K562 (cell line): ENCODE data around the gene PDCD6IP. TPM values are rescaled to one million over a fixed set of nuclear protein-coding genes. Genes with fewer than 3 reads are reported as not detected.

ENCODE experiments used
- ASH1L ChIP-seq: fragments of 450-650 bp; IDR thresholded peaks from 2 replicates; pipeline ENCODE4 v1.6.1; 2018; ENCODE audit warnings: borderline replicate concordance, mild to moderate bottlenecking, low read depth; ENCODE audit not compliant: partially characterized antibody
- BMI1 ChIP-seq: fragments of 150-350 bp; IDR thresholded peaks from 2 replicates; pipeline ENCODE4 v1.6.1; 2014; ENCODE audit warnings: low read length
- CREB3 ChIP-seq: fragments of 450-650 bp; conservative IDR thresholded peaks from 2 replicates; pipeline ENCODE4 v1.6.1; 2016; ENCODE audit warnings: missing genetic modification characterization, low read depth, mild to moderate bottlenecking, missing compliant biosample characterization, moderate library complexity
- DIDO1 ChIP-seq: fragments of 450-650 bp; IDR thresholded peaks from 2 replicates; pipeline ENCODE4 v1.6.1; 2016; ENCODE audit warnings: low read depth, missing biosample characterization, missing genetic modification characterization
- HDAC6 ChIP-seq: IDR thresholded peaks from 2 replicates; pipeline ENCODE4 v1.6.1; 2012; ENCODE audit warnings: low read depth, mild to moderate bottlenecking, control low read depth, inconsistent platforms, low read length, moderate library complexity
- L3MBTL2 ChIP-seq: fragments of 450-650 bp; IDR thresholded peaks from 2 replicates; pipeline ENCODE4 v1.6.1; 2016; ENCODE audit warnings: mild to moderate bottlenecking, moderate library complexity
- MEF2A ChIP-seq: IDR thresholded peaks from 2 replicates; pipeline ENCODE4 v1.6.1; 2011; ENCODE audit warnings: low read depth, mild to moderate bottlenecking, low read length, moderate library complexity; ENCODE audit not compliant: control insufficient read depth
- MEIS2 ChIP-seq: fragments of 450-650 bp; IDR thresholded peaks from 2 replicates; pipeline ENCODE4 v1.6.1; 2014; ENCODE audit warnings: mild to moderate bottlenecking; ENCODE audit not compliant: partially characterized antibody
- MNT ChIP-seq, 2 experiments: fragments of 450-650 bp; conservative IDR thresholded peaks; 2 replicates each; pipeline ENCODE4 v1.6.1; 2017; ENCODE audit warnings: mild to moderate bottlenecking in 2 of 2, moderate library complexity in 2 of 2
- NCOA4 ChIP-seq: fragments of 450-650 bp; IDR thresholded peaks from 2 replicates; pipeline ENCODE4 v1.6.1; 2018; ENCODE audit warnings: mild to moderate bottlenecking; ENCODE audit not compliant: partially characterized antibody
- POLR2AphosphoS5 ChIP-seq: IDR thresholded peaks from 2 replicates; pipeline ENCODE4 v1.6.1; 2011; ENCODE audit warnings: mild to moderate bottlenecking, low read depth, low read length, moderate library complexity; ENCODE audit not compliant: control insufficient read depth, insufficient read depth
- RBM17 ChIP-seq: fragments of 200-400 bp; formaldehyde crosslinking; IDR thresholded peaks from 2 replicates; pipeline ENCODE4 v1.6.1; 2017; ENCODE audit warnings: low read depth, mild to moderate bottlenecking, low read length, borderline replicate concordance
- RNF2 ChIP-seq: sonication (generic); IDR thresholded peaks from 2 replicates; pipeline ENCODE4 v1.6.1; 2016
- SMARCC2 ChIP-seq: fragments of 450-650 bp; IDR thresholded peaks from 2 replicates; pipeline ENCODE4 v1.6.1; 2017; ENCODE audit warnings: antibody characterized with exemption, moderate library complexity, mild to moderate bottlenecking, low read depth
- ZFX ChIP-seq: sonication (generic); formaldehyde crosslinking; IDR thresholded peaks from 2 replicates; pipeline ENCODE4 v1.8.0; 2022; ENCODE audit warnings: mild to moderate bottlenecking, missing genetic modification reagents, moderate library complexity
- ZKSCAN3 ChIP-seq: fragments of 250-450 bp; sonication (Bioruptor Pico); IDR thresholded peaks from 2 replicates; pipeline ENCODE4 v1.4.0; 2020
- ZKSCAN8 ChIP-seq: fragments of 200-800 bp; sonication (Bioruptor generic); IDR thresholded peaks from 2 replicates; pipeline ENCODE4 v1.6.1; 2016; ENCODE audit warnings: missing genetic modification characterization, missing compliant biosample characterization
- ZNF274 ChIP-seq: IDR thresholded peaks from 2 replicates; pipeline ENCODE4 v1.6.1; 2011; ENCODE audit warnings: low read depth, mild to moderate bottlenecking, low read length, moderate library complexity, borderline replicate concordance
- ZNF449 ChIP-seq: fragments of 250-450 bp; sonication (Bioruptor Pico); IDR thresholded peaks from 2 replicates; pipeline ENCODE4 v1.8.0; 2022; ENCODE audit warnings: moderate library complexity, mild to moderate bottlenecking, inconsistent platforms
- ZNF695 ChIP-seq: fragments of 450-650 bp; formaldehyde crosslinking; IDR thresholded peaks from 2 replicates; pipeline ENCODE4 v1.4.0; 2020; ENCODE audit warnings: mild to moderate bottlenecking, moderate library complexity
- ZNF79 ChIP-seq: fragments of 250-450 bp; sonication (Bioruptor Pico); IDR thresholded peaks from 2 replicates; pipeline ENCODE4 v1.4.0; 2020; ENCODE audit warnings: low read depth, mild to moderate bottlenecking, moderate library complexity
- polyA plus RNA-seq, 8 experiments: library from polyadenylated mRNA; depleted of rRNA in 4 of 8; stranded (reverse) in 5 of 8; unstranded in 3 of 8; fragments of >200 nt; fragmentation: Nextera tagmentation in 2 of 8; fragmentation: Illumina TruSeq in 1 of 8; extraction: Ambion mirVana in 2 of 8; extraction: Trizol in 1 of 8; gene quantifications; 2 replicates each; pipeline versions ENCODE4 v1.2.1 to v1.2.3, GENCODE V29; 2011 to 2014; ENCODE audit warnings: inconsistent platforms in 1 of 8, missing spikeins in 1 of 8
- total RNA-seq, 7 experiments: library from RNA; depleted of rRNA in 6 of 7; stranded (reverse); fragments of >200 nt in 6 of 7; fragmentation: Illumina TruSeq in 2 of 7; extraction: Trizol in 2 of 7; gene quantifications; 2 replicates each; pipeline versions ENCODE4 v1.2.1 to v1.2.3, GENCODE V29; 2011 to 2021; ENCODE audit warnings: low replicate concordance in 1 of 7
- TF ChIP-seq, protein P1 (sequence below): fragments of 250-450 bp; sonication (Bioruptor Pico); IDR thresholded peaks from 2 replicates; pipeline ENCODE4 v1.8.0; 2021; ENCODE audit warnings: moderate library complexity, mild to moderate bottlenecking, inconsistent platforms
- TF ChIP-seq, protein P2 (sequence below): fragments of 200-800 bp; sonication (Bioruptor generic); IDR thresholded peaks from 2 replicates; pipeline ENCODE4 v1.6.1; 2017; ENCODE audit warnings: missing genetic modification characterization, missing compliant biosample characterization

Gene PDCD6IP
- total and polyA plus RNA-seq, 9 of the 15 experiments (the other 6 are each of a cell fraction or from before 2014, with no cell fraction given): 40.2 to 302 (median 122) TPM

- peak; percentile 70; the same call in 1 of the 2 replicates for TF ChIP-seq POLR2AphosphoS5
- TF ChIP-seq HDAC6: no peak
- TF ChIP-seq SMARCC2: peak; percentile 35; the same call in 1 of the 2 replicates
- peak; percentile 96 for TF ChIP-seq MEIS2
- no peak for TF ChIP-seq BMI1
- TF ChIP-seq ZFX (CRISPR knock-in tag): no peak
- TF ChIP-seq DIDO1 (tag): peak; percentile 48; the same call in 1 of the 2 replicates
- TF ChIP-seq, protein P1, sequence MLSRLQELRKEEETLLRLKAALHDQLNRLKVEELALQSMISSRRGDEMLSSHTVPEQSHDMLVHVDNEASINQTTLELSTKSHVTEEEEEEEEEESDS: no peak
- no peak for TF ChIP-seq ASH1L
- no peak for TF ChIP-seq MEF2A
- TF ChIP-seq, protein P2, sequence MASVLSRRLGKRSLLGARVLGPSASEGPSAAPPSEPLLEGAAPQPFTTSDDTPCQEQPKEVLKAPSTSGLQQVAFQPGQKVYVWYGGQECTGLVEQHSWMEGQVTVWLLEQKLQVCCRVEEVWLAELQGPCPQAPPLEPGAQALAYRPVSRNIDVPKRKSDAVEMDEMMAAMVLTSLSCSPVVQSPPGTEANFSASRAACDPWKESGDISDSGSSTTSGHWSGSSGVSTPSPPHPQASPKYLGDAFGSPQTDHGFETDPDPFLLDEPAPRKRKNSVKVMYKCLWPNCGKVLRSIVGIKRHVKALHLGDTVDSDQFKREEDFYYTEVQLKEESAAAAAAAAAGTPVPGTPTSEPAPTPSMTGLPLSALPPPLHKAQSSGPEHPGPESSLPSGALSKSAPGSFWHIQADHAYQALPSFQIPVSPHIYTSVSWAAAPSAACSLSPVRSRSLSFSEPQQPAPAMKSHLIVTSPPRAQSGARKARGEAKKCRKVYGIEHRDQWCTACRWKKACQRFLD (CRISPR knock-in tag): peak; percentile 68
- TF ChIP-seq ZNF449: no peak
- TF ChIP-seq MNT (conservative IDR thresholded peaks at IDR 0.05): 0 out of 4 replicates have a peak, but pooled peaks of 1 of the 2 experiments have one; percentile 43
- 0 out of 2 replicates have a peak, but pooled peaks have one; percentile 55 for TF ChIP-seq CREB3 (tag)
- no peak for TF ChIP-seq ZKSCAN8
- no peak for TF ChIP-seq RBM17
- TF ChIP-seq ZKSCAN3: no peak
- peak; percentile 51 for TF ChIP-seq L3MBTL2
- TF ChIP-seq ZNF79 (CRISPR knock-in tag): no peak
- TF ChIP-seq NCOA4: no peak
- TF ChIP-seq ZNF695 (CRISPR knock-in tag): no peak
- peak; percentile 80; the same call in 1 of the 2 replicates for TF ChIP-seq RNF2
- no peak for TF ChIP-seq ZNF274
Observed at GRCh38 chr3:33914731-33915379, 116.4 kb downstream of the PDCD6IP start (continued).
